K562 (cell line): ENCODE measurements around the gene ANKRD44. TPM values are rescaled to one million over a fixed set of nuclear protein-coding genes. Genes with fewer than 3 reads are reported as not detected.

ENCODE experiments used
- ATAC-seq: fragments of 200-7000 bp; cut with Tn5 transposase; 3 replicates; pipeline ENCODE4 v1.9.1; 2020; ENCODE audit warnings: moderate library complexity
- BruUV-seq: library from RNA; stranded (reverse); fragments of 400-500 nt; replicated peaks from 2 replicates; lab custom pipeline; 2021; lab: Mats Ljungman, UMichigan
- CTCF ChIA-PET: fragments of 300-600 bp; formaldehyde crosslinking; extraction: SDS; loops from one replicate; lab custom pipeline; 2021; ENCODE audit warnings: low intra/inter-chr PET ratio; lab: Yijun Ruan, JAX
- POLR2A ChIA-PET: fragments of 300-600, 350-650 bp; sonication (Branson Sonifier 250); formaldehyde crosslinking; extraction: SDS; loops from one replicate; lab custom pipeline; 2021; ENCODE audit warnings: antibody characterized with exemption, inconsistent platforms; lab: Yijun Ruan, JAX
- DNase-seq, 4 experiments: peaks; one replicate each; pipeline versions ENCODE4 v3.0.0 to v3.0.0-alpha.2; 2011 to 2018; ENCODE audit warnings: low spot score in 3 of 4, mixed read lengths in 3 of 4; ENCODE audit errors: extremely low read depth in 1 of 4
- FAIRE-seq: peaks from 2 replicates; lab custom pipeline; 2011; peaks lifted over from hg19 to GRCh38; lab: Jason Lieb, UNC
- H2AFZ ChIP-seq: 2 replicates; pipeline ENCODE4 v1.6.0; 2011; ENCODE audit warnings: low read depth, low read length, control low read depth, inconsistent platforms
- H3K27ac ChIP-seq: fragments of 200-600 bp; 3 replicates; pipeline ENCODE4 v1.8.0; 2011; ENCODE audit warnings: low read depth, mild to moderate bottlenecking, control low read depth, inconsistent platforms, low read length, moderate library complexity, mixed read lengths; ENCODE audit errors: extremely low read depth
- H3K27me3 ChIP-seq, 2 experiments: fragments of 300-600 bp in 1 of 2; 2 replicates in 1 of 2; 3 replicates in 1 of 2; pipeline versions ENCODE4 v1.6.0 to v1.8.0; 2011; ENCODE audit warnings: inconsistent platforms in 2 of 2, low read length in 2 of 2, mild to moderate bottlenecking in 1 of 2, mixed read lengths in 1 of 2, moderate library complexity in 1 of 2; ENCODE audit not compliant: control insufficient read depth in 2 of 2, insufficient read depth in 2 of 2
- H3K36me3 ChIP-seq: fragments of 300-600 bp; 3 replicates; pipeline ENCODE4 v1.8.0; 2011; ENCODE audit warnings: mild to moderate bottlenecking, low read length, inconsistent platforms; ENCODE audit not compliant: control insufficient read depth, insufficient read depth
- H3K4me1 ChIP-seq, 2 experiments: fragments of 200-600 bp in 1 of 2; replicated peaks in 1 of 2; 2 replicates in 1 of 2; 3 replicates in 1 of 2; pipeline versions ENCODE4 v1.5.1 to v1.8.0; 2011; ENCODE audit warnings: inconsistent platforms in 2 of 2, low read length in 2 of 2, mild to moderate bottlenecking in 1 of 2, mixed read lengths in 1 of 2, moderate library complexity in 1 of 2; ENCODE audit not compliant: control insufficient read depth in 2 of 2, insufficient read depth in 2 of 2
- H3K4me2 ChIP-seq: 2 replicates; pipeline ENCODE4 v1.6.1; 2011; ENCODE audit warnings: low read length, control low read depth, inconsistent platforms, mixed read lengths; ENCODE audit not compliant: insufficient read depth
- H3K4me3 ChIP-seq: fragments of 200-600 bp; sonication (generic), shearing (Covaris generic); 2 replicates; pipeline ENCODE4 v1.5.1; 2016; ENCODE audit warnings: control low read depth, inconsistent platforms
- H3K79me2 ChIP-seq: fragments of 200-600 bp; 3 replicates; pipeline ENCODE4 v1.8.0; 2011; ENCODE audit warnings: low read length, inconsistent platforms; ENCODE audit not compliant: control insufficient read depth, insufficient read depth
- H3K9ac ChIP-seq, 2 experiments: 2 replicates each; pipeline versions ENCODE4 v1.6.0 to v1.6.1; 2011; ENCODE audit warnings: low read depth in 2 of 2, low read length in 2 of 2, control low read depth in 1 of 2, inconsistent platforms in 1 of 2, mild to moderate bottlenecking in 1 of 2, mixed read lengths in 1 of 2; ENCODE audit not compliant: insufficient read depth in 1 of 2
- H3K9me1 ChIP-seq: one replicate; pipeline ENCODE4 v1.6.0; 2011; ENCODE audit warnings: inconsistent platforms, mild to moderate bottlenecking, low read length, moderate library complexity; ENCODE audit not compliant: control insufficient read depth, insufficient read depth
- H3K9me3 ChIP-seq: replicated peaks from 2 replicates; pipeline ENCODE4 v1.5.1; 2011; ENCODE audit warnings: low read depth, low read length, inconsistent platforms; ENCODE audit not compliant: control insufficient read depth, insufficient read depth
- H4K20me1 ChIP-seq: replicated peaks from 2 replicates; pipeline ENCODE4 v1.6.1; 2011; ENCODE audit warnings: low read length, inconsistent platforms, mixed read lengths; ENCODE audit not compliant: control insufficient read depth, insufficient read depth
- BCL6 ChIP-seq: fragments of 250-450 bp; sonication (Bioruptor Pico); IDR thresholded peaks from 2 replicates; pipeline ENCODE4 v1.4.0; 2020
- BHLHE40 ChIP-seq: IDR thresholded peaks from 2 replicates; pipeline ENCODE4 v1.6.1; 2011; ENCODE audit warnings: low read length, improper control_type of control experiment
- ELF4 ChIP-seq: fragments of 450-650 bp; formaldehyde crosslinking; IDR thresholded peaks from 2 replicates; pipeline ENCODE4 v1.4.0; 2022; ENCODE audit warnings: missing genetic modification characterization
- FIP1L1 ChIP-seq: fragments of 200-400 bp; formaldehyde crosslinking; IDR thresholded peaks from 2 replicates; pipeline ENCODE4 v1.6.1; 2018; ENCODE audit warnings: mild to moderate bottlenecking, low read depth, low read length; ENCODE audit not compliant: poor library complexity, severe bottlenecking
- FOSL1 ChIP-seq: fragments of 200-800 bp; sonication (Bioruptor generic); conservative IDR thresholded peaks from 2 replicates; pipeline ENCODE4 v1.6.1; 2016; ENCODE audit warnings: missing genetic modification characterization, missing compliant biosample characterization
- GATA2 ChIP-seq: sonication (generic); formaldehyde crosslinking; IDR thresholded peaks from 2 replicates; pipeline ENCODE4 v1.4.0; 2020; ENCODE audit warnings: mild to moderate bottlenecking, missing genetic modification reagents
- GTF2A2 ChIP-seq: IDR thresholded peaks from 2 replicates; pipeline ENCODE4 v1.6.1; 2016; ENCODE audit warnings: mild to moderate bottlenecking, missing genetic modification characterization, missing compliant biosample characterization
- KLF13 ChIP-seq: fragments of 450-650 bp; IDR thresholded peaks from 2 replicates; pipeline ENCODE4 v1.6.1; 2016; ENCODE audit warnings: missing genetic modification characterization, low read depth, mild to moderate bottlenecking, missing compliant biosample characterization, moderate library complexity, borderline replicate concordance
- LARP7 ChIP-seq: fragments of 450-650 bp; IDR thresholded peaks from 2 replicates; pipeline ENCODE4 v1.6.1; 2016
- LCOR ChIP-seq: sonication (generic); formaldehyde crosslinking; IDR thresholded peaks from 2 replicates; pipeline ENCODE4 v1.8.0; 2022; ENCODE audit warnings: mild to moderate bottlenecking, missing genetic modification reagents
- MCM3 ChIP-seq: fragments of 450-650 bp; IDR thresholded peaks from 2 replicates; pipeline ENCODE4 v1.6.1; 2016
- NFIC ChIP-seq: fragments of 450-650 bp; IDR thresholded peaks from 2 replicates; pipeline ENCODE4 v1.6.1; 2017; ENCODE audit warnings: mild to moderate bottlenecking, inconsistent platforms
- NONO ChIP-seq, 2 experiments: fragments of 200-400 bp in 1 of 2; fragments of 450-650 bp in 1 of 2; formaldehyde crosslinking in 1 of 2; IDR thresholded peaks; 2 replicates each; pipeline ENCODE4 v1.6.1; 2017; ENCODE audit warnings: low read depth in 2 of 2, mild to moderate bottlenecking in 2 of 2, moderate library complexity in 2 of 2, low read length in 1 of 2
- NR4A1 ChIP-seq, 2 experiments: fragments of 250-450 bp in 1 of 2; fragments of 450-650 bp in 1 of 2; sonication (Bioruptor Pico) in 1 of 2; IDR thresholded peaks; 2 replicates each; pipeline versions ENCODE4 v1.4.0 to v1.6.1; 2016 to 2020; ENCODE audit warnings: mild to moderate bottlenecking in 2 of 2, missing compliant biosample characterization in 1 of 2, missing genetic modification characterization in 1 of 2, moderate library complexity in 1 of 2
- POLR3G ChIP-seq: IDR thresholded peaks from 2 replicates; pipeline ENCODE4 v1.6.1; 2011; ENCODE audit not compliant: insufficient read length, insufficient replicate concordance; ENCODE audit errors: extremely low read depth
- RCOR1 ChIP-seq, 2 experiments: IDR thresholded peaks; 2 replicates each; pipeline ENCODE4 v1.6.1; 2012; ENCODE audit warnings: low read depth in 2 of 2, low read length in 2 of 2, borderline replicate concordance in 1 of 2, improper control_type of control experiment in 1 of 2
- SIN3A ChIP-seq, 2 experiments: fragments of 150-350 bp in 1 of 2; IDR thresholded peaks; 2 replicates each; pipeline ENCODE4 v1.6.1; 2011 to 2016; ENCODE audit warnings: borderline replicate concordance in 2 of 2, low read depth in 2 of 2, low read length in 2 of 2, mild to moderate bottlenecking in 2 of 2, moderate library complexity in 2 of 2; ENCODE audit not compliant: control insufficient read depth in 1 of 2
- SRSF9 ChIP-seq: fragments of 200-400 bp; formaldehyde crosslinking; IDR thresholded peaks from 2 replicates; pipeline ENCODE4 v1.6.1; 2017; ENCODE audit warnings: low read depth, low read length, borderline replicate concordance
- SUPT5H ChIP-seq: fragments of 450-650 bp; IDR thresholded peaks from 2 replicates; pipeline ENCODE4 v1.6.1; 2016
- ZBTB17 ChIP-seq: fragments of 450-650 bp; formaldehyde crosslinking; IDR thresholded peaks from 2 replicates; pipeline ENCODE4 v1.4.0; 2020; ENCODE audit warnings: mild to moderate bottlenecking
- ZNF449 ChIP-seq: fragments of 250-450 bp; sonication (Bioruptor Pico); IDR thresholded peaks from 2 replicates; pipeline ENCODE4 v1.8.0; 2022; ENCODE audit warnings: moderate library complexity, mild to moderate bottlenecking, inconsistent platforms
- WGBS: fragments of 100-300 bp; shearing (Covaris generic); methylation state at CpG from one replicate; pipeline ENCODE4 v1.1.6; 2016; ENCODE audit warnings: low coverage, mixed read lengths; ENCODE audit not compliant: insufficient coverage; ENCODE audit errors: missing lambda C conversion rate; 5-methylcytosine and 5-hydroxymethylcytosine counted together
- in situ Hi-C: fragments of 300-500 bp; cut with MboI; formaldehyde crosslinking; loops from 4 replicates; pipeline ENCODE4 v1.15.0; 2018; ENCODE audit warnings: inconsistent platforms, mixed read lengths
- intact Hi-C: fragments of 100-400 bp; cut with micrococcal nuclease; formaldehyde crosslinking; loops from 2 replicates; pipeline ENCODE4 v1.14.2; 2022
- polyA plus RNA-seq, 8 experiments: library from polyadenylated mRNA; depleted of rRNA in 4 of 8; stranded (reverse) in 5 of 8; unstranded in 3 of 8; fragments of >200 nt; fragmentation: Nextera tagmentation in 2 of 8; fragmentation: Illumina TruSeq in 1 of 8; extraction: Ambion mirVana in 2 of 8; extraction: Trizol in 1 of 8; gene quantifications; 2 replicates each; pipeline versions ENCODE4 v1.2.1 to v1.2.3, GENCODE V29; 2011 to 2014; ENCODE audit warnings: inconsistent platforms in 1 of 8, missing spikeins in 1 of 8
- total RNA-seq, 7 experiments: library from RNA; depleted of rRNA in 6 of 7; stranded (reverse); fragments of >200 nt in 6 of 7; fragmentation: Illumina TruSeq in 2 of 7; extraction: Trizol in 2 of 7; gene quantifications; 2 replicates each; pipeline versions ENCODE4 v1.2.1 to v1.2.3, GENCODE V29; 2011 to 2021; ENCODE audit warnings: low replicate concordance in 1 of 7

The ANKRD44 gene
- total and polyA plus RNA-seq, 9 of the 15 experiments (the other 6 are each of a cell fraction or from before 2014, with no cell fraction given), result 0.03 to 0.64 (median 0.07) TPM; not detected in 3

- no peak for TF ChIP-seq BHLHE40
- no peak for TF ChIP-seq FIP1L1
- TF ChIP-seq SRSF9, result no peak
- no peak for TF ChIP-seq SIN3A (IDR thresholded peaks at IDR 0.05; ENCODE audit: borderline replicate concordance in 2 of 2, control insufficient read depth in 1 of 2, low read depth in 2 of 2, low read length in 2 of 2)
- no peak for TF ChIP-seq KLF13 (tag)
- TF ChIP-seq POLR3G, result no peak
- TF ChIP-seq NR4A1 (CRISPR knock-in tag; IDR thresholded peaks at IDR 0.05), result no peak
- TF ChIP-seq NR4A1 (tag; IDR thresholded peaks at IDR 0.05), result no peak
- no peak for TF ChIP-seq ELF4
- no peak for TF ChIP-seq GTF2A2 (tag)
- no peak for TF ChIP-seq SUPT5H
These were observed 302.6 kb downstream of the ANKRD44 start (continued) for GRCh38 chr2:197007716-197008628.

GRCh38 chr2:197001921-197002320, 308.7 kb downstream of the ANKRD44 start:
- Histone ChIP-seq H2AFZ (no peak overlapping the region), H3K79me2 (no peaks in the 10 kb centered on the region), H3K9ac (no peak overlapping the region), H3K9me3 (no peaks in the 10 kb centered on the region), H3K36me3 (no peaks in the 10 kb centered on the region), H3K9me1 (no peaks in the 10 kb centered on the region), H3K27me3 (no peaks in the 10 kb centered on the region), H3K27ac (no peak overlapping the region), H3K4me2 (no peak overlapping the region), H3K4me3 (no peak overlapping the region), H3K4me1 (no peaks in the 10 kb centered on the region), H4K20me1 (no peaks in the 10 kb centered on the region)
- CTCF ChIA-PET, result no interaction called here
- ATAC-seq (no peak), DNase-seq (no peak), FAIRE-seq (no peak)
- in situ Hi-C loops (no loop called here), intact Hi-C loops (no loop called here)
- POLR2A ChIA-PET, result no interaction called here
- no TSS peak for BruUV-seq
- WGBS, result 12% methylated on average over 1 of the region's 1 CpG
- TF ChIP-seq BCL6 (CRISPR knock-in tag) (no peak), MCM3 (no peak), ZBTB17 (no peak), NFIC (no peak), LCOR (no peak), NONO (IDR thresholded peaks at IDR 0.05; ENCODE audit: low read depth in 2 of 2, low read length in 1 of 2) (no peak), ZNF449 (no peak), LARP7 (no peak), RCOR1 (IDR thresholded peaks at IDR 0.05; ENCODE audit: borderline replicate concordance in 1 of 2, low read depth in 2 of 2, low read length in 2 of 2) (no peak), GATA2 (CRISPR knock-in tag) (no peak), FOSL1 (tag) (no peak)
